HG02610 (cell line): ENCODE data around the gene LTBP2.

ENCODE experiments used
- ATAC-seq: cut with Tn5 transposase; IDR thresholded peaks from one replicate; pipeline ENCODE4 v1.9.1; 2021; ENCODE audit warnings: mild to moderate bottlenecking, moderate library complexity; ENCODE audit not compliant: unreplicated experiment

The LTBP2 gene

GRCh38 chr14:74573421-74574089, 38.5 kb downstream of the LTBP2 start:
- no peak for ATAC-seq

GRCh38 chr14:74572726-74573301, 39.2 kb downstream of the LTBP2 start:
- no peak for ATAC-seq

- ATAC-seq, result no peak
Measured at GRCh38 chr14:74571901-74572725, 39.9 kb downstream of the LTBP2 start.

GRCh38 chr14:74571441-74571841, 40.6 kb downstream of the LTBP2 start:
- ATAC-seq, result no peak

DNA sequence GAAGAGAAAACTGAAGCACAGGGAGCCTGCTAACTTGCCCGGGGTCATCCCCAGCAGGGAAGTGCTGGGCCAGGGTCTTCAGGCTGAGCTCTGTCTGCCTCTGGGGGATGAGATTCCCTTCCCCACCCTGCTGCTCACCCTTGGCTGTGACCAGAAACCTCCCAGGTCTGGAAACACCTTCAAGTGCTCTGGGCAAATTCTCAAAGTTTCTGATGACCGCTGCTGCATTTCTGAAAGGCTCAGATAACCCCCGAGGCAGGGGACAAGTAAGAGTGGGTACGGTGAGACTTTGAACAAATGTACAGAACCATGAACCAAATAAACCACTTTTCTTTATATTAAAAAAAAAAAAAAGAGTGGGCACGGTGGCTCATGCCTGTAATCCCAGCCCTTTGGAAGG, 41.3 kb downstream of the LTBP2 start:
- no peak for ATAC-seq

- ATAC-seq, result no peak
Measured at GRCh38 chr14:74569806-74570591, 42.0 kb downstream of the LTBP2 start.

DNA sequence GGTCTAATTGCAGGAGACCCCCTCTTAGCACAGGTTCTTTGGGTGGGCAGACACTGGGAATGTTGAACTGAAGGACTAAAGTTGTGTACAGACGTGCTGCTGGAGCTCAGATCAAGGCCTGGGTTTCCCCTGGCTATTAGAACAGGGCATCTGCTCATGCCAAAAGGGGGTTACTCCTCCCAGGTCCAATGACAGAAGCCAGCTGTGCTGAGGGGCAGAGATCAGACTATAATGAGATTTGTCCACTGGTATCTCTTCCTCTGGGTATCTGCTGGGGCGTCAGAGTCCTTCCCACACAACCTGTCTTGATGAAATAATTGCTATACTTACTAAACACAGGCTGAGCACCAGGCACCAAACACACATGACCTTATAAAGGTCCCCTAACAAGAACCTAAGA, 42.6 kb downstream of the LTBP2 start:
- no peak for ATAC-seq

DNA sequence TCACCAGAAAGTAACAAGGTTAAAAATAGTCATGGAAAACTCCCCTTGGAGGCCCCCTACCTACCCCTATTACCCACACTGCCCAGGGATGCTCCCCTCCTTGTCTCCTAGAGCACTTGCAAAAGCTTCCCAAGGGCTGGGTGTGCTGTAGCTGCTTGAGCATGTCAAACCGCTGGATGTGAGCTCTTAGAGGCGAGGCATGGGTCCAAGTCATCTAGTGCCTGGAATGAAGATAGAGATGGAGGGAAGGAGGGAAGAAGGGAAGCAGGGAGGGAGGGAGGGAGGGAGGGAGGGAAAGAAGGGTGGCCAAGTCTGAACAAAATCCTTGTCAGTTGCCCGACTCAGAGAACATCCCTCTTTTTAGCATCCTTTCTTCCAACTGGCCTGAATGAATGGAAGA, 43.1 kb downstream of the LTBP2 start:
- no peak for ATAC-seq

DNA sequence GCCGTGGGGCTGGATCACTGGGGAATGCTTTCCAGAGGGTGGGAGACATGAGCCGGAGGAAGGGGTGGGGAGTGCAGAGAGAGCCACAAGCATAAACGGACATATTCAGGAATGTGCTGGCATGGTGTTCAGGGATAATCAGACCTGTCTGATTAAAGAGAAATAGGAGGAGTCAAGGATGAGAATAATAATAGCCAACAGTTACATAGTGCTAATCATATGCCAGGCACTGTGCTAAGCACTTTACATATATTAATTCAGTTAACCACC, 43.7 kb downstream of the LTBP2 start:
- ATAC-seq, result no peak

DNA sequence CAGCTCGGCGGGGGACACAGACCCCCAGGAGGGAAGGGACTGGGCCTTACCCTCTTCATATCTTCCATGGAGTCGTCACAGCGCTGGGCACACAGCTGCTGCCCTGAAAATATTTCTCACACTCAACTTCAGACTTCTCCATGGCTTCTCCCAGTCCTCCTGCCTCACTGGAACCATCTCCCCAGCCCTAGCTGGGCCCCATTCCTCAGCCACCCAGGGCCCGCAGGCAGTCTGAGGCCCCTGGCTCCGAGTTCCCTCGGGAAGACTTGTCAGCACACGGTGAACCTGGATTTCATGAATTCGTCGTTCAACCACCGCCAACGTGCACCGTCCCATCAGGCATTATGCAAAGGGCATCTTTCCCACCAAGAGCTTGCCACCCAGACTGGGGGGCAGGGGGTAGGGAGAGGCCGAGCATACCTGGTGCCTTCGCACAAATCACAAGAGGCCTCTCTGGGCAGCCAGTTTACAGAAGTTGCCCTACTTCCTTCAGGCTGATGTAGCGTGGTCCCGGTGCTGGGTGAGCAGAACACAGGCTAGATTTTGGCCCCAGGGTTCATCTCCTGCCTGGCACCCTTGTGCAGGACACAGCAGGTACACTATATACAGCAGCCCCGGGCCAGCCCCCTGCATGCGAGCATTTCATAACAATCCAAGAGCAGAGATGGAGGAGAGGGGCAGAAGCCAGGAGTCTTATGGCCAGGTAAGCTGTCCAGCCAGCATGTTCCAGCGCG, 44.2 kb downstream of the LTBP2 start:
- ATAC-seq, result no peak

GRCh38 chr14:74567219-74567618, 44.8 kb downstream of the LTBP2 start:
- no peak for ATAC-seq

DNA sequence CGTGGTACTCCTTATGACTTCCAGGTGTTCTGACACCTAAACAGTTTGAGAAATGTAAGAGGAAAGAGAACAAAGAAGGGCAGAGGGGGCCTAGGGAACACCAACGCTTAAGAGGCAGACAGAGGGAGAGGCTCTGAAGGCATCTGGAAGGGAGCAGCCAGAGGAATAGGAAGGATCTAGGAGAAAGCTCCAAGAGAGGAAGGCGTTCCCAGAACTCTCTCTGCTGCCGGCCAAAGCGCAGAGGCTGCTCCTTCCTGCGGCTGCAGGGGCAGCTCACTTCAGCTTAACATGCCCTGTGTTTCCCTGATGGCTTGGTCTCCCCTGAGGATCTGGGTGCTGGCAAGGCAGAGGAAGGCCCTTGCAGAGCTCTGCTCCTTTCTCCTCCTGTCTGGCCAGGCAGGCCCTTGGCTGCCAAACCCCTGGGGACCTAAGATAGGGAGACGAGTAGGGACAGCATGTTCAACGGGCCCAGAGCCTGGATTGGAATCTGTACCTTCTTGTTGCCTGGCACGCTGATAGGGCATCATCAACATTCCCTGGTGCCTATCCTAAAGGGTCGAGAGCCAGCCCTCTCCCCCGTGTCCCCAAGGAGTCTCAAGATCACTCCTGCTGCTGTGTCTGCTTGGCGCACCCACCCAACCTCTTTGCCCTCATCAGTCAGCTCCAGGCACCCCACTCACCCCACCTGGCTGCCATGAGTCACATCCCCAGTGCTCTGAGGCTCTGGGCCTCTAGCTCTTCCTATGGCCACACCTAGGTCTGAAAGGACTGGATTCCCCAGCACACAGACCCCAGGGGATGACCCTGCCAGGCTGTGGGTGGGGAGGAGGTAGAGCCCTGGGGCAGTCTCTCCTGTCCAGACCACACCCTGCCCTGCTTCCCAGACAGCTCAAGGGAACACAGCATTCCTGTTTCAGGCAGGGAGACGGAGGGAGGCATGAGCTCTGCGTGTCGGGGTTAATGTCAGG, 45.6 kb downstream of the LTBP2 start:
- no peak for ATAC-seq

GRCh38 chr14:74563586-74564159, 48.4 kb downstream of the LTBP2 start:
- no peak for ATAC-seq

- ATAC-seq, result no peak
Measured at GRCh38 chr14:74563233-74563585, 48.8 kb downstream of the LTBP2 start.

DNA sequence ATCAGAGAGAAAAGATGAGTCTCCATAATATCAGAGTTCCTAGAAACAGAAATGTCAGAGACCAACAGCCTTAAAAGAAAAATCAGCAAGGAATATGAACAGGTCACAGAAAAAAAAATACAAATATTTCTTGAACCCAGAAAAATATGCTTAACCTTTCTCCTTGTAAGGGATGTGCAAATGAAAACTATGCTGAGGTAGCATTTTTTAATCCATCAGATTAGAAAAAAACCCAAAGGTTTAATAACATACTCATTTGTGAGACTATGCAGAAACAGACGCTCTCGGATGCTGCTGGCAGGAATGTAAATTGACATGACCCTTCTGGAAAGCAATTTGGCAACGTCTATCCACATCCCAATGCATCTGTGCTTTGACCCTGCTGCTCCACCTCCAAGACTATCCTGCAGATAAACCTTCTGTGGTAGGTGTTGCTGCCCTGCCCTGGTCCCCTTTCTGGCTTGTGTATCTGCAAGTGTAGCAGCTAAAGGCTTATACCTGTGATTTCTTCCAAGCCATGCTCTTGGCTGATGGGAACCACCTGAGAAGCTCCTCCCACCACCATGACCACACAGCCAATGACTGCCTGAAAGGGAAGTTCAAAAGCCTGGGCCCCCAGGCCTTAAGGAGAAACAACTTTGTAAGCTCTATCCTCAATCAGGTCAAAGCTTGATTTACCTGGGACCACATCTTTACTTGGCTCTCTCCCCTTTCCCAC, 49.4 kb downstream of the LTBP2 start:
- no peak for ATAC-seq

- ATAC-seq, result no peak
Measured at GRCh38 chr14:74558655-74559054, 53.4 kb downstream of the LTBP2 start.

DNA sequence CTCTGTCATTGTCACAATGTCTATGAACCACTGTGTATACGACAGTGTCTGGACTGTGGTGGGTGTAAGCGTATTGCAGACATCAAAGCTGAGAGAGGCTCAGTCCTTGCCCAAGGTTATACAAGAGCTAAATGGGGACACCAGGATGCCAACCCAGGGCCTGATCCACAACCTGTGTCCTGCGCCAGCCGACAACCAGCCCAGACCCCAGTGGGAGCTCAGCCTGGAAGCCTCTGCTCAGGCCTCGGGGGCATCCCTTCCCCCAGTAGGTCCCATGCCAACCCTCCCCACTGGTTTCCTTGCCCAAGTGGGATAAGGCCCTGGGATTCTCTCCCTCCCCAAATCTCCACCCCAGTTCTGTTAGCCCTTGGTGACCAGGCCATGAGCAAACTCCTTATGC, 54.3 kb downstream of the LTBP2 start:
- no peak for ATAC-seq

- no peak for ATAC-seq
Measured at GRCh38 chr14:74555476-74556050, 56.5 kb downstream of the LTBP2 start.
